Measurements from ENCODE around the gene PLD2. TPM values are rescaled to one million over a fixed set of nuclear protein-coding genes. Genes with fewer than 3 reads are reported as not detected.
"Not testable (repeated sequence)": the region's sequence is repeated elsewhere in the genome, so short reads cannot be mapped to it uniquely, and the experiment has no call there.

PLD2 gene
- total and polyA plus RNA-seq, 3 donors from 2014 or later: 11.0 to 31.2 (median 17.5) TPM

GRCh38 chr17:4860651-4861050 lies 53.7 kb downstream of the PLD2 start:
- no peaks in the 10 kb centered on the region for H3K36me3 ChIP-seq (ENCODE audit: low read depth, missing control alignments)
- intact Hi-C loops (cut with DNase I; ENCODE audit: low total_unique reads): no loop called here
- no peaks in the 10 kb centered on the region for H3K27me3 ChIP-seq
- DNase-seq: no peak
- peaks cover 36% of the 10 kb centered on the region for H3K4me1 ChIP-seq
- H3K9me3 ChIP-seq: no peaks in the 10 kb centered on the region
- 37 to 60% methylated on average over 9 of the region's 9 CpGs for WGBS, 2 donors
- TF ChIP-seq POLR2A (IDR thresholded peaks at IDR 0.05) (no peak), CTCF (IDR thresholded peaks at IDR 0.05) (no peak)
- H3K27ac ChIP-seq: peak overlapping the region; percentile 10 to 18
- H3K4me3 ChIP-seq: no peak overlapping the region

- no peaks in the 10 kb centered on the region for H3K9me3 ChIP-seq
- intact Hi-C loops (cut with DNase I; ENCODE audit: low total_unique reads): no loop called here
Observed at GRCh38 chr17:4861052-4861451, 54.1 kb downstream of the PLD2 start.

GRCh38 chr17:4862720-4863119 lies 55.8 kb downstream of the PLD2 start:
- peaks cover 33% of the 10 kb centered on the region for H3K4me1 ChIP-seq
- WGBS, 2 donors: 90% methylated on average over 4 of the region's 4 CpGs
- intact Hi-C loops (cut with DNase I; ENCODE audit: low total_unique reads): no loop called here
- no peak for DNase-seq
- no peak overlapping the region for H3K27ac ChIP-seq
- H3K4me3 ChIP-seq: no peak overlapping the region
- H3K9me3 ChIP-seq: no peaks in the 10 kb centered on the region
- TF ChIP-seq CTCF (IDR thresholded peaks at IDR 0.05) (no peak), POLR2A (IDR thresholded peaks at IDR 0.05) (no peak)
- H3K36me3 ChIP-seq (ENCODE audit: low read depth, missing control alignments): no peaks in the 10 kb centered on the region
- H3K27me3 ChIP-seq: no peaks in the 10 kb centered on the region

More at GRCh38 chr17:4861052-4861451, 54.1 kb downstream of the PLD2 start:
- no peak for DNase-seq
- peak overlapping the region; percentile 10 to 18 for H3K27ac ChIP-seq
- TF ChIP-seq POLR2A (IDR thresholded peaks at IDR 0.05) (no peak), CTCF (IDR thresholded peaks at IDR 0.05) (no peak)
- 83 to 91% methylated on average over 16 of the region's 16 CpGs for WGBS, 2 donors
- H3K36me3 ChIP-seq (ENCODE audit: low read depth, missing control alignments): no peaks in the 10 kb centered on the region
- no peaks in the 10 kb centered on the region for H3K27me3 ChIP-seq
- H3K4me1 ChIP-seq: peaks cover 36% of the 10 kb centered on the region
- no peak overlapping the region for H3K4me3 ChIP-seq

- DNase-seq: no peak
- Histone ChIP-seq H3K4me1 (peaks cover 27% of the 10 kb centered on the region), H3K4me3 (no peak overlapping the region), H3K27me3 (no peaks in the 10 kb centered on the region), H3K9me3 (no peaks in the 10 kb centered on the region), H3K36me3 (ENCODE audit: low read depth, missing control alignments) (no peaks in the 10 kb centered on the region), H3K27ac (no peak overlapping the region)
- intact Hi-C loops (cut with DNase I; ENCODE audit: low total_unique reads): no loop called here
- TF ChIP-seq CTCF (IDR thresholded peaks at IDR 0.05): no peak
- TF ChIP-seq POLR2A (IDR thresholded peaks at IDR 0.05): no peak
- 68 to 88% methylated on average over 1 of the region's 1 CpG for WGBS, 2 donors
Observed at GRCh38 chr17:4863321-4863720, 56.4 kb downstream of the PLD2 start.

- H3K27ac ChIP-seq; H3K27me3 ChIP-seq; H3K4me3 ChIP-seq; H3K4me1 ChIP-seq; intact Hi-C loops (cut with DNase I; ENCODE audit: low total_unique reads); DNase-seq; H3K36me3 ChIP-seq (ENCODE audit: low read depth, missing control alignments); H3K9me3 ChIP-seq: not testable (repeated sequence)
- WGBS, 2 donors: 81 to 89% methylated on average over 5 of the region's 5 CpGs
Observed at GRCh38 chr17:4867535-4867934, 60.6 kb downstream of the PLD2 start.

GRCh38 chr17:4869058-4869998 lies 62.4 kb downstream of the PLD2 start:
- H3K4me1 ChIP-seq; H3K27ac ChIP-seq; H3K9me3 ChIP-seq; intact Hi-C loops (cut with DNase I; ENCODE audit: low total_unique reads); H3K27me3 ChIP-seq; H3K4me3 ChIP-seq; DNase-seq; H3K36me3 ChIP-seq (ENCODE audit: low read depth, missing control alignments): not testable (repeated sequence)
- WGBS, 2 donors: 90 to 95% methylated on average over 22 of the region's 22 CpGs
